ENCODE measurements around the gene DHX29. TPM values are rescaled to one million over a fixed set of nuclear protein-coding genes. Genes with fewer than 3 reads are reported as not detected.

The DHX29 gene
- total RNA-seq, 1 donor from 2014 or later: 61.8 TPM

GRCh38 chr5:55232271-55232984 lies 75.1 kb downstream of the DHX29 start:
- DNase-seq: no peak

GRCh38 chr5:55231919-55232270 lies 75.6 kb downstream of the DHX29 start:
- DNase-seq: no peak

GRCh38 chr5:55231029-55231918 lies 76.2 kb downstream of the DHX29 start:
- peak; percentile 24 for DNase-seq

- DNase-seq: no peak
Measured at GRCh38 chr5:55230086-55230629, 77.3 kb downstream of the DHX29 start.

DNA sequence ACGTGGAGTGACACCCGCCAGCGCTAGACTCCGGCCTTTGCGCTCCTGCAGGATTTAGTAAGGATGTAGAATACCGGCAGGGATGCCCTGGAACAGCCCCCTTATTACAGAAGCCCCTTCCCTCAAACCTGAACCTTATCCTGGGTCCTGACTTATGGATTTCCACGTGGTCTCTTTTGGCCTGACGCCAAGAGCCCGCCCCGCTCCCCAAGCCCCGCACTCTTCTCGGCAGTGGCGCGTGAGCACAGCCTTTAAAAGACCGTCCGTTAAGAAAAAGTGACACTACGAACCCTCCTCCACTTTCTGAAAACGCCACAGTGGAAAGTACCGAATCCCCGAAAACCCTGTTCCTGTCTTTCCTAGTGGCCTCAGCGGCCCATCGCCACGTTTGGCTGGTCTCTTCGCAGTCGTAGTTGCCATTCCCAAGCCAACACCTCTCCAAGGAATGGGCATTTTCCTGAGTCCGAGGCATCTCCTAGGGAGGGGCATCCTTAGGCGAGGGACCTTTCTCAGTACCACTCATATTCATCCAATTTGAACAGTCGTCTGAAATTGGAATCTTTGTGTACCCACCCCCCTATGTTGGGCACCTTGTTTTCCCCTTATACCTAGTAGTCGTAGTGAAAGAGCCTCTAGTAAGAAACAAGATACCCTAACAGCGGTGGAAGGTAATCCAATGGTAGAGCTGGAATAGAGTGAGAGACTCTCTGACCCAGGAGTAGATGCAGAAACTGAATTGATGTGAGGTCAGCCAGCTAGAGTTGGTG lies 79.6 kb downstream of the DHX29 start:
- no peak for DNase-seq

- DNase-seq: no peak
Measured at GRCh38 chr5:55226934-55227663, 80.4 kb downstream of the DHX29 start, which contains the start of gene MCIDAS. MCIDAS (minus strand) TSS chr5:55227315; CDS start chr5:55227138, 177 bp downstream.

- DNase-seq: no peak
Measured at GRCh38 chr5:55226027-55226933, 81.2 kb downstream of the DHX29 start.

DNA sequence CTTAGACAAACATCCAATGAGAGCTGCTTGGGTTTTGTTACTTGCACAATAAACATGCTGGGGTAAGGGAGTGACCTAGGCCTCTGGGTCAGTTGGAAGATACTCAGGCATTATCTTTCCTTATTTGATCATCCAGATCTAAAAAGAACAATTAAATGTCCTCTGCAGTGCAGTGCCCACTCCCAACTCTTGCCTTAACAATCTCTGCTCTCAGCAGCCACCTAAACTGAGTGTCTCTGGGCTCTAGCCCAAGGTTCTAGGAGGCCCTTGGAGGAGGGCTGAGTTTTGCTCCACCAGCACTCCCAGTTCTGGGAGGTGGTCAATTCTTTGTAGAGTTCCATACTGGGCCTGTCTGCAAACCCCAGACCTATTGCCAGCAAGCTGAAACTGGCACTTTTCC lies 82.1 kb downstream of the DHX29 start:
- DNase-seq: no peak

- no peak for DNase-seq
Measured at GRCh38 chr5:55223812-55224240, 83.7 kb downstream of the DHX29 start.

DNA sequence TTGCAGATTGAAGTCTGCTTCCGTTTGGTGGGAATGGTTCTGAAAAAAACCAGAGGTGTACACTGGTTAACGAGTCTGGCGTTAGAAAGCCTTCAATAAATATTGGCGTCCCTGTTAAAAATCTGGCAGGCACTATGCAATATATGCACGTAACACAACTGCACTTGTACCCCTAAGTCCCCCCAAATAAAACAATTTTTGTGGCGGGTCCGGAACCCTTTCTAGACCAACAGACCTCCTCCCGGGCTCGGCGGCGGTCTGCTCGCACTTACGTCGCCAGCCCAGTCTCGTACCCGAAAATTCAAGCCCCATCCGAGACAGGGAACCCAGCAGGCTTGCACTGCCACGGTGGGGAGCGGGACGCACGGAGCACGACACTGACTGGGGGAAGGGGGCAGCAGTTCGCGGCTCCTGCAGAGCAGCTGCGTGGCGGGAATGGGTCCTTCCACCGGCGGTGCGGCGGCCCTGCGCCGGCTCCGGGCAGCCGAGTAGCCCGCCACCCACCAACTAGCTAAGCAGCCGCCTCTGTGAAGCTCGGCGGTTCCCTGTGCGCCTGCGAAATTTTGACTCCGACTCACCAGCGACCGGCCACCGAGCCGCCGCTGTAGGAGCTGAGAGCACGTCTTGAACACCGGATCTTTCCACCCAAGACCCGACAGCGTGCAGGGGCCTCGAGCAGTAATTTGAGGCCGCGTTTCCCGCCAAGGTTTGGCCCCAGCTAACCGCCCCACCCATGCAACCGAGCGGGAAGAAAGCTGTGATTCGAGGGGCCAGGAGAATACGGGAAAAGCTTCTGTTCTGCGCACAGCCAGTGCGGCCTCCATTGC lies 84.3 kb downstream of the DHX29 start:
- no peak for DNase-seq

DNA sequence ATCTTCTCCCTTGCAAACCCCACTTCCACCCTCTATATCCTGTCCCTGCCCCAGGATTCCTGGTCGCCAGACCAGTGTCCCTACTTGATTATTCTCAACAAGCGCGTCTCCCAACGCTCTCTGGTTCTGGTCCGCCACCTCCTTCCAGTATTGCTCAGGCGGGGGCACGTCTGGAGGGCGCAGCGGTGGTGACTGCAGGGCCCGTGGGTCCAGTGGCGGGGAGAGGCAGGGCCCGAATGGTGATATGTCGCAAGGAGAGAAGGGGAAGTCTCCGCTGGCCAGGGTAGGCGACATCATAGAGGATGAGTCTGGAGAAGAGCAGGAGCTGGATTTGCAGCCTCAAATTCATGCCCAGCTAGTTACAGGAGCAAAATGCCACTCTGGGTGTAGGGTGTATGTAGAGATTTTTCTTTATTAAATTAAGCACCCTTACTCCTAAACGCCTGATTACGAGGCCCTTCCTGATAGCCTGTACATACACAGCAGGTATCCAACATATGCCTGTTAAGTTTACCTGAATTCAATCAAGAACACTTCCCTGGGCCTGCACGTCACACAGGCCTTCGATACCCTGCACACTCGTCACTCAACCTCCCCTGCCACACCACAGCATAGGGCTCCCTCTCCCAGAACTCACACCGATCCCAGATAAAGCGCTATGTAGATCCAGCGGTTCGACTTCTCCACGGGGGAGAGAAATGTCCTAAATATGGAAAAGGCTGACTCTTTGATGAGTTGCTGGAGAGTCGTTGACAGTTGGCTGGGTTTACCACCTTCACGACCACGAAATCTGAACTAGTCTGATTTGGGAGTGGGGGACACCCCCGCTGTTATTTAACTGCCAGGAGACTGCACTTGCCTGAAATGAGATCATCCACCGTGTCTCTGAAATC lies 85.2 kb downstream of the DHX29 start:
- no peak for DNase-seq

GRCh38 chr5:55220433-55221185 lies 86.9 kb downstream of the DHX29 start:
- DNase-seq: no peak

DNA sequence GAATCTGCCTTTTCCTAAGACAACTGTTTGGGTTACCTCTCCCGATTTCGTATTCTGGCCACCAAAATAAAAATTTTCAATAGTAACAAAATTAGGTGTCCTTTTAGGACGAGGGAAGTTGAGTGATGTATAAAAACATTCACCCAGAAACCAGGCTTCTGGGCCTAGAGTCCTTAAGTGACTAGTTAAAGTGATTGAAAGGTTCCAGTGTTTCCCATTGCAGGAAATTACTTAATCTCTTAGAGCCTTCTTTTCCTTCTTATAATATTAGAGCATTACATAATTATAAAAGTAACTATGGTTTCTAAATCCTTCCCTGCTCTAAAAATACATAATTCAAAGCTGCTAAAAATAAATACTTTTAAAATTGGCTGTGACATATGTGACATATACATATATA lies 87.7 kb downstream of the DHX29 start:
- DNase-seq: no peak

DNA sequence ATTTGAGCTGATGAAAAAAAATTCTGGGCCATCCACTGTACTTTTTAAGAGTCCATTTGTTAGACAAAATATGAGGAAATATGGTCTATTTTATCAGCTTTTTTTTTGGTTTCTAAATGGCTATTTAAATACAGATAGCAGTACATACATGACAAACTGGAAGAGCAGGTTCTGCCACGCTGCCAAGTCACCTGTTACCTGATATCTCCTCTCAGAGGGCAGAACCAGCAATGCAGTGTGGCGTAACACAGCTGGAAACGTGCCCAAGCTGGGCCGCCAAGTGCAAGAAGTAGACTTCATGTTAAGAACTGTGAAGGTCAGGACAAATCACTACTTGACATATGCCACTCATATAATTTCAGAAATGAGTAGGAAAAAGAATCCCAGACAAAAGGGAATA lies 88.5 kb downstream of the DHX29 start:
- DNase-seq: no peak

GRCh38 chr5:55211184-55211874 lies 96.2 kb downstream of the DHX29 start:
- no peak for DNase-seq
